Loucy (cell line): ENCODE measurements around the gene CDC7.

Experiments used
- EZH2phosphoT487 ChIP-seq: fragments of 200-600 bp; IDR thresholded peaks from 2 replicates; pipeline ENCODE4 v1.6.1; 2018; ENCODE audit warnings: antibody characterized with exemption, mild to moderate bottlenecking, moderate library complexity, borderline replicate concordance
- TF ChIP-seq, protein P1 (sequence below): fragments of 200-600 bp; sonication (generic); conservative IDR thresholded peaks from 2 replicates; pipeline ENCODE4 v1.5.1; 2014; ENCODE audit warnings: mild to moderate bottlenecking, antibody characterized with exemption, low read length

DNA sequence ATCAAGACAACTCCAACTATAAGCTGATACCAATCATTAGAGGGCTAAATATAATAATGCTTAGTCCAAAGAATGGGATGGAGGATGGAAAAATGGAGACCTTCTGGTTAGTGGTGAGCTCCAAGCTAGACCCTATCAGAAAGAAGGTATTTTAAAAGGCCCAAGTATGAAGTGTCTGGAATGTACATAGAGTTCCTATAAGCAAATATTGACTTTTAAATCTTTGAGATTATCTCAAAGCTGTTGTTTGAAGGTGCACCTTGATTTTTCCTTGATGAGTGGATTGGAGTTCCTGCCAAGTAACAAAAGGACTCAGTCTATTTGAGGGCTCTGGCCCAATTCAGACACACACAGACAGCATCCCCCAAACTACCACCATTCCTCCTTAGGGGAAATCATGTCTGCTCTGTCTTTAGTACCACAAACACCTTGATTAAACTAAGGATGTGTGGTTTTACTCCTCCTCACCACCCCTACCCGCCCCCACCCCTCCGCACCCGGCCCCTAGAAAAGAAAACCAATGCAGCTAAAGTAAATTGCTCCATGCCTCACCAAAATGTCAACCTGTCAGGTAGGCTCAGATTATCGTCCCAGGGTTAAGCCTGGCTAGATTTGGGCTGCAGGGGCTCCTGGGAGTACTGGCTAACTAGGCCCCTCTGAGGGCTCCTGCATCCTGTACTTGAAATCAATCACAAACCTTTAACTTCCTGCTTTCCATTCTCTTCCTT, 59.4 kb downstream of the CDC7 start:
- TF ChIP-seq, protein P1, sequence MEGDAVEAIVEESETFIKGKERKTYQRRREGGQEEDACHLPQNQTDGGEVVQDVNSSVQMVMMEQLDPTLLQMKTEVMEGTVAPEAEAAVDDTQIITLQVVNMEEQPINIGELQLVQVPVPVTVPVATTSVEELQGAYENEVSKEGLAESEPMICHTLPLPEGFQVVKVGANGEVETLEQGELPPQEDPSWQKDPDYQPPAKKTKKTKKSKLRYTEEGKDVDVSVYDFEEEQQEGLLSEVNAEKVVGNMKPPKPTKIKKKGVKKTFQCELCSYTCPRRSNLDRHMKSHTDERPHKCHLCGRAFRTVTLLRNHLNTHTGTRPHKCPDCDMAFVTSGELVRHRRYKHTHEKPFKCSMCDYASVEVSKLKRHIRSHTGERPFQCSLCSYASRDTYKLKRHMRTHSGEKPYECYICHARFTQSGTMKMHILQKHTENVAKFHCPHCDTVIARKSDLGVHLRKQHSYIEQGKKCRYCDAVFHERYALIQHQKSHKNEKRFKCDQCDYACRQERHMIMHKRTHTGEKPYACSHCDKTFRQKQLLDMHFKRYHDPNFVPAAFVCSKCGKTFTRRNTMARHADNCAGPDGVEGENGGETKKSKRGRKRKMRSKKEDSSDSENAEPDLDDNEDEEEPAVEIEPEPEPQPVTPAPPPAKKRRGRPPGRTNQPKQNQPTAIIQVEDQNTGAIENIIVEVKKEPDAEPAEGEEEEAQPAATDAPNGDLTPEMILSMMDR, result no peak
- no peak for TF ChIP-seq EZH2phosphoT487
